HCT116 (cell line): Measurements from ENCODE around the gene PRR23A. TPM values are rescaled to one million over a fixed set of nuclear protein-coding genes. Genes with fewer than 3 reads are reported as not detected.

Source experiments
- ATAC-seq: fragments of 200-7000 bp; cut with Tn5 transposase; 2 replicates; pipeline ENCODE4 v1.9.1; 2020; ENCODE audit warnings: mild to moderate bottlenecking, moderate library complexity
- BruUV-seq: library from RNA; stranded (reverse); fragments of 400-500 nt; replicated peaks from 2 replicates; lab custom pipeline; 2021; lab: Mats Ljungman, UMichigan
- CTCF ChIA-PET: fragments of 300-600 bp; sonication (Branson Sonifier 250); formaldehyde crosslinking; loops from one replicate; lab custom pipeline; 2021; ENCODE audit warnings: antibody characterized with exemption; lab: Charles Lee
- POLR2A ChIA-PET: fragments of 300-600, 350-600 bp; sonication (Branson Sonifier 250); formaldehyde crosslinking; loops from one replicate; lab custom pipeline; 2021; ENCODE audit warnings: antibody characterized with exemption; lab: Charles Lee
- RAD21 ChIA-PET, 2 experiments: fragments of 300-600 bp; sonication (Branson Sonifier 250); formaldehyde crosslinking; loops; one replicate each; lab custom pipeline; 2023; ENCODE audit warnings: low total read pairs in 2 of 2; ENCODE audit not compliant: uncharacterized antibody in 2 of 2, unreplicated experiment in 2 of 2, low non-redundant PET in 1 of 2; lab: Charles Lee
- DNase-seq: peaks from one replicate; pipeline ENCODE4 v3.0.0-alpha.2; 2010; ENCODE audit warnings: low read depth, low spot score
- H2AFZ ChIP-seq: fragments of 200-600 bp; shearing (Covaris generic), sonication (generic); 2 replicates; pipeline ENCODE4 v1.6.1; 2017; ENCODE audit warnings: low read depth, mixed run types, mixed read lengths, antibody characterized with exemption, low read length; ENCODE audit not compliant: poor library complexity, severe bottlenecking
- H3K27ac ChIP-seq: 2 replicates; pipeline ENCODE4 v1.5.1; 2012; ENCODE audit warnings: low read depth, low read length
- H3K27me3 ChIP-seq: fragments of 200-600 bp; sonication (generic); 2 replicates; pipeline ENCODE4 v1.6.1; 2016; ENCODE audit warnings: mixed run types, low read length, mixed read lengths; ENCODE audit not compliant: insufficient read depth
- H3K36me3 ChIP-seq, 2 experiments: fragments of 200-500 bp in 1 of 2; fragments of 200-600 bp in 1 of 2; sonication (Bioruptor generic) in 1 of 2; sonication (generic) in 1 of 2; 2 replicates each; pipeline versions ENCODE4 v1.5.1 to v1.6.1; 2014 to 2016; ENCODE audit warnings: low read length in 2 of 2, inconsistent platforms in 1 of 2, mixed read lengths in 1 of 2, mixed run types in 1 of 2; ENCODE audit not compliant: insufficient read depth in 2 of 2, control insufficient read depth in 1 of 2
- H3K4me1 ChIP-seq, 2 experiments: fragments of 200-600 bp in 1 of 2; sonication (generic) in 1 of 2; 2 replicates each; pipeline versions ENCODE4 v1.5.1 to v1.6.1; 2012 to 2017; ENCODE audit warnings: low read length in 2 of 2, inconsistent platforms in 1 of 2, mild to moderate bottlenecking in 1 of 2, mixed read lengths in 1 of 2, mixed run types in 1 of 2, moderate library complexity in 1 of 2; ENCODE audit not compliant: insufficient read depth in 2 of 2, control insufficient read depth in 1 of 2
- H3K4me2 ChIP-seq: fragments of 200-600 bp; sonication (generic); 2 replicates; pipeline ENCODE4 v1.6.1; 2017; ENCODE audit warnings: mixed run types, low read length, mixed read lengths
- H3K4me3 ChIP-seq, 2 experiments: fragments of 200-600 bp in 1 of 2; sonication (generic) in 1 of 2; replicated peaks in 1 of 2; 2 replicates each; pipeline ENCODE4 v1.5.1; 2011 to 2016; ENCODE audit warnings: low read length in 2 of 2, control low read depth in 1 of 2, low read depth in 1 of 2, mild to moderate bottlenecking in 1 of 2, mixed read lengths in 1 of 2, mixed run types in 1 of 2
- H3K79me2 ChIP-seq: fragments of 200-600 bp; sonication (generic); 2 replicates; pipeline ENCODE4 v1.6.1; 2017; ENCODE audit warnings: mild to moderate bottlenecking, mixed run types, low read length, moderate library complexity, mixed read lengths; ENCODE audit not compliant: insufficient read depth
- H3K9ac ChIP-seq: fragments of 200-600 bp; sonication (generic); 2 replicates; pipeline ENCODE4 v1.6.1; 2016; ENCODE audit warnings: low read length, mixed read lengths
- H3K9me2 ChIP-seq: fragments of 200-600 bp; sonication (generic), shearing (Covaris generic); 2 replicates; pipeline ENCODE4 v1.6.1; 2017; ENCODE audit warnings: mixed run types, mild to moderate bottlenecking, moderate library complexity; ENCODE audit not compliant: insufficient read depth
- H3K9me3 ChIP-seq, 2 experiments: fragments of 200-500 bp in 1 of 2; fragments of 200-600 bp in 1 of 2; sonication (Bioruptor generic) in 1 of 2; sonication (generic) in 1 of 2; 2 replicates each; pipeline ENCODE4 v1.6.1; 2014 to 2017; ENCODE audit warnings: low read length in 2 of 2, mixed read lengths in 2 of 2, inconsistent platforms in 1 of 2, low read depth in 1 of 2, mild to moderate bottlenecking in 1 of 2, mixed run types in 1 of 2, moderate library complexity in 1 of 2; ENCODE audit not compliant: control insufficient read depth in 1 of 2, insufficient read depth in 1 of 2
- H4K20me1 ChIP-seq: fragments of 200-600 bp; sonication (generic), shearing (Covaris generic); 2 replicates; pipeline ENCODE4 v1.6.1; 2017; ENCODE audit warnings: mixed run types, mild to moderate bottlenecking, moderate library complexity; ENCODE audit not compliant: insufficient read depth
- ATF3 ChIP-seq: IDR thresholded peaks from 2 replicates; pipeline ENCODE4 v1.6.1; 2012
- CBX3 ChIP-seq: IDR thresholded peaks from 2 replicates; pipeline ENCODE4 v1.6.1; 2012; ENCODE audit warnings: low read depth
- CEBPB ChIP-seq: IDR thresholded peaks from 2 replicates; pipeline ENCODE4 v1.6.1; 2012; ENCODE audit warnings: low read depth
- ELF1 ChIP-seq: IDR thresholded peaks from 2 replicates; pipeline ENCODE4 v1.6.1; 2012; ENCODE audit warnings: low read depth, borderline replicate concordance
- JUND ChIP-seq: IDR thresholded peaks from 2 replicates; pipeline ENCODE4 v1.6.1; 2012
- RAD21 ChIP-seq: IDR thresholded peaks from 2 replicates; pipeline ENCODE4 v1.6.1; 2012; ENCODE audit warnings: low read depth, mild to moderate bottlenecking
- SIN3A ChIP-seq: IDR thresholded peaks from 2 replicates; pipeline ENCODE4 v1.6.1; 2012; ENCODE audit warnings: low read depth
- SP1 ChIP-seq: IDR thresholded peaks from 2 replicates; pipeline ENCODE4 v1.6.1; 2012; ENCODE audit warnings: low read depth
- TCF7L2 ChIP-seq: IDR thresholded peaks from 2 replicates; pipeline ENCODE4 v1.7.0; 2011; ENCODE audit warnings: borderline replicate concordance, inconsistent platforms; ENCODE audit not compliant: insufficient read depth, insufficient read length; ENCODE audit errors: extremely low read depth
- YY1 ChIP-seq: IDR thresholded peaks from 2 replicates; pipeline ENCODE4 v1.6.1; 2011; ENCODE audit warnings: low read length, low read depth, moderate library complexity, mild to moderate bottlenecking; ENCODE audit not compliant: insufficient replicate concordance; ENCODE audit errors: extremely low read depth
- ZBTB33 ChIP-seq: IDR thresholded peaks from 2 replicates; pipeline ENCODE4 v1.6.1; 2011; ENCODE audit warnings: mild to moderate bottlenecking, low read length, moderate library complexity; ENCODE audit not compliant: insufficient replicate concordance; ENCODE audit errors: extremely low read depth
- ZNF274 ChIP-seq: fragments of 200-500 bp; sonication (Bioruptor generic); IDR thresholded peaks from 2 replicates; pipeline ENCODE4 v1.6.1; 2014; ENCODE audit warnings: mild to moderate bottlenecking, low read depth, low read length, inconsistent platforms
- intact Hi-C: fragments of 100-400 bp; cut with micrococcal nuclease; formaldehyde crosslinking; loops from 2 replicates; pipeline ENCODE4 v1.10.0; 2022
- total RNA-seq: library from RNA; stranded (reverse); gene quantifications from one replicate; pipeline ENCODE4 v1.2.1, GENCODE V29; 2021; ENCODE audit not compliant: unreplicated experiment
- TF ChIP-seq, protein P1 (sequence below), 3 experiments: fragments of 200-600 bp in 1 of 3; sonication (generic) in 1 of 3; IDR thresholded peaks in 2 of 3; conservative IDR thresholded peaks in 1 of 3; 2 replicates each; pipeline ENCODE4 v1.5.1; 2012 to 2017; ENCODE audit warnings: low read depth in 2 of 3, low read length in 2 of 3, antibody characterized with exemption in 1 of 3, borderline replicate concordance in 1 of 3, control low read depth in 1 of 3, mild to moderate bottlenecking in 1 of 3, mixed read lengths in 1 of 3, mixed run types in 1 of 3, moderate library complexity in 1 of 3; ENCODE audit not compliant: insufficient read depth in 1 of 3

The PRR23A gene
- total RNA-seq, 1 experiment from 2014 or later, result not detected

GRCh38 chr3:139052802-139053600 is 46.9 kb upstream of the PRR23A start:
- Histone ChIP-seq H2AFZ (no peak overlapping the region), H4K20me1 (no peaks in the 10 kb centered on the region), H3K4me1 (no peaks in the 10 kb centered on the region), H3K9me3 (peaks cover 0 to 8% of the 10 kb centered on the region in 2 experiments; a peak in 3 of 4 replicates), H3K36me3 (no peaks in the 10 kb centered on the region), H3K27ac (no peak overlapping the region), H3K9ac (no peak overlapping the region), H3K79me2 (no peaks in the 10 kb centered on the region), H3K4me3 (no peak overlapping the region), H3K27me3 (no peaks in the 10 kb centered on the region), H3K9me2 (no peaks in the 10 kb centered on the region), H3K4me2 (no peak overlapping the region)
- ChIA-PET CTCF (no interaction called here), POLR2A (no interaction called here), RAD21 (no interaction called here)
- TF ChIP-seq TCF7L2, result no peak
- TF ChIP-seq CBX3, result peak; percentile 66; the same call in 1 of the 2 replicates
- intact Hi-C loops, result no loop called here
- DNase-seq, result no peak
- no peak for ATAC-seq
- no TSS peak for BruUV-seq

DNA sequence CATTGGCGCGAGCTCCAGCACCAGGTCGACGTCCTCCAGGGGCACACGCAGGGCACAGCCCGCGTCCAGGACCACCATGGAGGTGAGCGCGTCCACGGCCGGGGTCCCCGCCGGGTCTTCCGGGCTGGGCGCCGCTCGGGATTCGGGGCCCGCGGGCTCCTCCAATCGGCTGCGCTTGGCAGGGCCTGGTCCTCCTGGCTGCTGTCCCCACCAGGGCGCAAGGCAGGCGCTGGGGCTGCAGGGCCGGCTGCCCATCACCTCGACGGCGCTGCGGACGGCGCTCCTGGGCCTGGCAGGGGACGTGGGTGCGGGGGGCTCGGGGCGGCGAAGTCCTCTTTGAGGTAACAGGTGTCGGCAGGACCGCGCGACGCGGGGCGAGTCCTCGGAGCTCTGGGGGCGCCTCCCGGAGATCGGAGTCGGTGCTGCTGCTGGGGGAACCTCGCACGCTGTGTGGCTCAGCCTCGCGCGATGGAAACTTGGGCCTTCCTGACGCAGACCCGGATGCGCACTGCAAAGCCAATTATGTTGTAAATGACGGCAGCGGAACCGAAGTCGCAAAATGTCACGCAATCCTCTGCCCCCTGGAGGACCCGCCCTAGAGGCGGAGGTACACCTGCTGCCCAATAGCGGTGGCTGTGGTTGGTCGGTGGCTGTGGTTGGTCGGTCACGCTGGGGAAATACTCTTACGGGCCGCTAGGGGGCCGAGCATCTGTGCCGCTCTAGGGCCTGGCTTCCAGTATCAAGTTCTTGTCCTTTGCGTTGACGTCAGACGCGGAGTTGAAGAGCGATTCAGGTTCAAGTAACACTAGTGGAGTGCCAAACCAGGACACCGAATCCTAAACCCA is 38.5 kb upstream of the PRR23A start, which contains the start of gene PRR23C:
Gene PRR23C (minus strand): TSS at position 527 of the 845 bp plus-strand sequence. CDS start 272 bp downstream, at position 255.
- Histone ChIP-seq H2AFZ (no peak within 1 kb of the TSS), H3K27ac (no peak within 1 kb of the TSS), H3K36me3 (no peaks in the 10 kb centered on the region), H3K4me1 (no peaks in the 10 kb centered on the region), H3K4me2 (no peak within 1 kb of the TSS), H4K20me1 (no peaks in the 10 kb centered on the region), H3K79me2 (no peaks in the 10 kb centered on the region), H3K9me2 (no peaks in the 10 kb centered on the region), H3K9me3 (no peaks in the 10 kb centered on the region), H3K4me3 (no peak within 1 kb of the TSS), H3K27me3 (no peaks in the 10 kb centered on the region), H3K9ac (no peak within 1 kb of the TSS)
- no TSS peak for BruUV-seq
- ChIA-PET RAD21 (no interaction called here), POLR2A (no interaction called here), CTCF (no interaction called here)
- no peak for DNase-seq
- no peak; the same call in 1 of the 2 replicates for ATAC-seq
- intact Hi-C loops, result no loop called here
- TF ChIP-seq CEBPB (no peak), ZNF274 (no peak), YY1 (no peak), JUND (no peak), SP1 (no peak), RAD21 (no peak), TCF7L2 (no peak), ELF1 (no peak), SIN3A (no peak), ZBTB33 (no peak), ATF3 (no peak)
- TF ChIP-seq, protein P1, sequence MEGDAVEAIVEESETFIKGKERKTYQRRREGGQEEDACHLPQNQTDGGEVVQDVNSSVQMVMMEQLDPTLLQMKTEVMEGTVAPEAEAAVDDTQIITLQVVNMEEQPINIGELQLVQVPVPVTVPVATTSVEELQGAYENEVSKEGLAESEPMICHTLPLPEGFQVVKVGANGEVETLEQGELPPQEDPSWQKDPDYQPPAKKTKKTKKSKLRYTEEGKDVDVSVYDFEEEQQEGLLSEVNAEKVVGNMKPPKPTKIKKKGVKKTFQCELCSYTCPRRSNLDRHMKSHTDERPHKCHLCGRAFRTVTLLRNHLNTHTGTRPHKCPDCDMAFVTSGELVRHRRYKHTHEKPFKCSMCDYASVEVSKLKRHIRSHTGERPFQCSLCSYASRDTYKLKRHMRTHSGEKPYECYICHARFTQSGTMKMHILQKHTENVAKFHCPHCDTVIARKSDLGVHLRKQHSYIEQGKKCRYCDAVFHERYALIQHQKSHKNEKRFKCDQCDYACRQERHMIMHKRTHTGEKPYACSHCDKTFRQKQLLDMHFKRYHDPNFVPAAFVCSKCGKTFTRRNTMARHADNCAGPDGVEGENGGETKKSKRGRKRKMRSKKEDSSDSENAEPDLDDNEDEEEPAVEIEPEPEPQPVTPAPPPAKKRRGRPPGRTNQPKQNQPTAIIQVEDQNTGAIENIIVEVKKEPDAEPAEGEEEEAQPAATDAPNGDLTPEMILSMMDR (IDR thresholded peaks at IDR 0.05 in 2 of 3, conservative IDR thresholded peaks at IDR 0.05 in 1 of 3; ENCODE audit: borderline replicate concordance in 1 of 3, insufficient read depth in 1 of 3, low read depth in 2 of 3, low read length in 2 of 3), result no peak
